ENCODE measurements around the gene ZKSCAN1.

Gene ZKSCAN1

GRCh38 chr7:100082978-100083377, 67.6 kb downstream of the ZKSCAN1 start:
- no peak for DNase-seq

- no peak for DNase-seq
Observed at GRCh38 chr7:100085515-100085914, 70.1 kb downstream of the ZKSCAN1 start.

- no peak for DNase-seq
Observed at GRCh38 chr7:100087055-100087750, 71.8 kb downstream of the ZKSCAN1 start.

- DNase-seq = no peak
Observed at GRCh38 chr7:100088095-100088620, 72.8 kb downstream of the ZKSCAN1 start.

GRCh38 chr7:100088621-100089457, 73.4 kb downstream of the ZKSCAN1 start, which contains the start of gene COPS6:
COPS6 (plus strand) TSS chr7:100088969; CDS start chr7:100088991, 22 bp downstream.
- peak; percentile 35 for DNase-seq

GRCh38 chr7:100089458-100090196, 74.2 kb downstream of the ZKSCAN1 start:
- DNase-seq = no peak

- no peak for DNase-seq
Observed at GRCh38 chr7:100090527-100091410, 75.4 kb downstream of the ZKSCAN1 start.

All from NCI-H1048 (cell line).